Liver (tissue), 3 donors: Measurements from ENCODE around the gene SNCG.

Experiments used
- CTCF ChIP-seq: fragments of 150-350 bp; IDR thresholded peaks from 2 replicates; pipeline ENCODE4 v1.5.1; 2017; ENCODE audit warnings: improper control_type of control experiment, low read depth, low read length; ENCODE audit not compliant: missing input control
- EGR1 ChIP-seq, 2 donors: IDR thresholded peaks; 2 replicates each; pipeline ENCODE4 v1.6.1; 2016 to 2018; ENCODE audit warnings: antibody characterized with exemption in 2 of 2, low read depth in 2 of 2
- GABPA ChIP-seq, 2 donors: IDR thresholded peaks in 1 of 2; conservative IDR thresholded peaks in 1 of 2; 2 replicates each; pipeline ENCODE4 v1.6.1; 2016; ENCODE audit warnings: antibody characterized with exemption in 2 of 2, mild to moderate bottlenecking in 1 of 2, moderate library complexity in 1 of 2
- HNF4A ChIP-seq, 2 donors: conservative IDR thresholded peaks; 2 replicates each; pipeline ENCODE4 v1.6.1; 2016; ENCODE audit warnings: antibody characterized with exemption in 2 of 2, mild to moderate bottlenecking in 2 of 2
- HNF4G ChIP-seq: IDR thresholded peaks from 2 replicates; pipeline ENCODE4 v1.6.1; 2016; ENCODE audit warnings: antibody characterized with exemption
- JUND ChIP-seq, 2 donors: IDR thresholded peaks; 2 replicates each; pipeline ENCODE4 v1.6.1; 2016; ENCODE audit warnings: antibody characterized with exemption in 2 of 2
- RAD21 ChIP-seq, 2 donors: IDR thresholded peaks; 2 replicates each; pipeline ENCODE4 v1.6.1; 2016; ENCODE audit warnings: antibody characterized with exemption in 2 of 2, mild to moderate bottlenecking in 2 of 2
- SP1 ChIP-seq: IDR thresholded peaks from 2 replicates; pipeline ENCODE4 v1.6.1; 2018; ENCODE audit warnings: antibody characterized with exemption, mild to moderate bottlenecking
- donor health status: healthy.
- donor health status: healthy.

DNA sequence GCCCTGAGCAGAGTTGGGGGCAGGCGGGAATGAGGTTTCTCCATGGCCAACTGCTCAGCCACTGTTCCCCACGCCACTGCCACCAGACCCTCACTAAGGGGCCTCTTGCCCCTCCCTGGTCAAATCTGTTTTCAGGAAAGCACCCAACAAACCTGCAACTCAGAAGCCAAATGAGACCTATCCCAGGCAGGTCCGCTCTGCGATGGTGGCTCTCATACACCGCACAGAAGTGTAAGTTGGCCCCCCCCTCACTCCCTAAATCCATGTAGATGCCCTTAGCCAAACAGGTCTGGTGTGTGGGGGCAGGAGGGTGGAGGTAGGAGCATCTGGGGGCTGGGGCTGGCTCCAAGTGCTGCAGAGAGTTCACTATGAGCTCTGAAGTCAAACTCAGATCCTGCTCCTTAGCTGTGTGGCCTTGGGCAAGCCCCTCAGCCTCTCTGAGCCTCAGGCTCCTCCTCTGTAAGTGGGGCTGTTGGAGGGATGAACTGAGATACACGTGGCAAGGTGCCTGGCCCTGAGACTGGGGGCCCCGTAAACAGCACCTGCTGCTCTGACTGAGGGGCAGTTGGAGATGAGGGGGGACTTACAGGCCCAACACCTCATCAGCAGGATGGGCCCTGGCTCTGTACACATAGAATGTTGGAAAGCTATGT, 2.1 kb upstream of the SNCG start:
- TF ChIP-seq EGR1 (IDR thresholded peaks at IDR 0.05; ENCODE audit: low read depth in 2 of 2), result no peak
- no peak for TF ChIP-seq CTCF
- TF ChIP-seq JUND (IDR thresholded peaks at IDR 0.05), result no peak
- TF ChIP-seq GABPA (IDR thresholded peaks at IDR 0.05 in 1 of 2, conservative IDR thresholded peaks at IDR 0.05 in 1 of 2), result no peak
- TF ChIP-seq RAD21 (IDR thresholded peaks at IDR 0.05), result no peak
- no peak for TF ChIP-seq SP1
- no peak for TF ChIP-seq HNF4A (conservative IDR thresholded peaks at IDR 0.05)
- no peak for TF ChIP-seq HNF4G
